HG03342 (cell line): ENCODE results near the gene MORN3.
"Not testable (repeated sequence)": the region's sequence is repeated elsewhere in the genome, so short reads cannot be mapped to it uniquely, and the experiment has no call there.

Experiments used
- ATAC-seq: cut with Tn5 transposase; IDR thresholded peaks from one replicate; pipeline ENCODE4 v1.9.1; 2021; ENCODE audit warnings: mild to moderate bottlenecking, moderate library complexity; ENCODE audit not compliant: unreplicated experiment

The MORN3 gene

GRCh38 chr12:121693155-121693687, 23.8 kb upstream of the MORN3 start:
- no peak for ATAC-seq

GRCh38 chr12:121692744-121693143, 23.3 kb upstream of the MORN3 start:
- ATAC-seq = not testable (repeated sequence)

GRCh38 chr12:121689430-121689829, 20.0 kb upstream of the MORN3 start:
- ATAC-seq = no peak

GRCh38 chr12:121688966-121689365, 19.5 kb upstream of the MORN3 start:
- no peak for ATAC-seq

- not testable (repeated sequence) for ATAC-seq
These were observed 10.3 kb upstream of the MORN3 start for GRCh38 chr12:121679661-121680197.

- ATAC-seq = no peak
These were observed 9.4 kb upstream of the MORN3 start for GRCh38 chr12:121678716-121679300.

- no peak for ATAC-seq
These were observed 8.9 kb upstream of the MORN3 start for GRCh38 chr12:121678305-121678704.

- ATAC-seq = no peak
These were observed 6.7 kb upstream of the MORN3 start for GRCh38 chr12:121676190-121676589.

GRCh38 chr12:121673013-121673511, 3.6 kb upstream of the MORN3 start:
- no peak for ATAC-seq

GRCh38 chr12:121668750-121669520, 519 bp downstream of the MORN3 start:
- no peak for ATAC-seq

GRCh38 chr12:121666829-121667228, 2.6 kb downstream of the MORN3 start:
- ATAC-seq = not testable (repeated sequence)

- ATAC-seq = no peak
These were observed 5.9 kb downstream of the MORN3 start for GRCh38 chr12:121663610-121663929.

- not testable (repeated sequence) for ATAC-seq
These were observed 7.9 kb downstream of the MORN3 start for GRCh38 chr12:121661353-121662105.

- no peak for ATAC-seq
These were observed 12.0 kb downstream of the MORN3 start for GRCh38 chr12:121657305-121658008.

- no peak for ATAC-seq
These were observed 13.3 kb downstream of the MORN3 start for GRCh38 chr12:121656122-121656521.

GRCh38 chr12:121653999-121654398, 15.5 kb downstream of the MORN3 start:
- no peak for ATAC-seq

GRCh38 chr12:121652767-121653497, 16.5 kb downstream of the MORN3 start:
- no peak for ATAC-seq

GRCh38 chr12:121651320-121651719, 18.1 kb downstream of the MORN3 start:
- ATAC-seq = no peak

GRCh38 chr12:121649819-121650353, 19.6 kb downstream of the MORN3 start:
- ATAC-seq = no peak

- no peak for ATAC-seq
These were observed 20.1 kb downstream of the MORN3 start for GRCh38 chr12:121649322-121649721.
